ENCODE measurements around the gene HLF.

HLF gene

GRCh38 chr17:55249861-55250260, 14.9 kb upstream of the HLF start:
- DNase-seq (ENCODE audit: insufficient read length, low spot score) (no peak), FAIRE-seq (no peak)

GRCh38 chr17:55254375-55254774, 10.4 kb upstream of the HLF start:
- DNase-seq (ENCODE audit: insufficient read length, low spot score) (no peak), FAIRE-seq (no peak)

GRCh38 chr17:55258578-55259135, 6.1 kb upstream of the HLF start:
- no peak for DNase-seq (ENCODE audit: insufficient read length, low spot score)
- FAIRE-seq, result no peak

- no peak for DNase-seq (ENCODE audit: insufficient read length, low spot score)
- FAIRE-seq, result no peak
Measured at GRCh38 chr17:55259684-55260111, 5.1 kb upstream of the HLF start.

- no peak for DNase-seq (ENCODE audit: insufficient read length, low spot score)
- no peak for FAIRE-seq
Measured at GRCh38 chr17:55261311-55261710, 3.4 kb upstream of the HLF start.

GRCh38 chr17:55263569-55264277, 1.0 kb upstream of the HLF start:
- FAIRE-seq (no peak), DNase-seq (ENCODE audit: insufficient read length, low spot score) (no peak)

- no peak for DNase-seq (ENCODE audit: insufficient read length, low spot score)
- peak; percentile 52 for FAIRE-seq
Measured at GRCh38 chr17:55264278-55264644, 499 bp upstream of the HLF start.

- DNase-seq (ENCODE audit: insufficient read length, low spot score) (no peak), FAIRE-seq (no peak)
Measured at GRCh38 chr17:55265311-55266021, 706 bp downstream of the HLF start.

GRCh38 chr17:55266051-55266957, 1.5 kb downstream of the HLF start:
- FAIRE-seq (peak; percentile 18), DNase-seq (ENCODE audit: insufficient read length, low spot score) (no peak)

GRCh38 chr17:55266958-55267688, 2.4 kb downstream of the HLF start:
- DNase-seq (ENCODE audit: insufficient read length, low spot score), result no peak
- FAIRE-seq, result no peak

GRCh38 chr17:55267777-55268648, 3.3 kb downstream of the HLF start:
- FAIRE-seq (no peak), DNase-seq (ENCODE audit: insufficient read length, low spot score) (no peak)

- FAIRE-seq (no peak), DNase-seq (ENCODE audit: insufficient read length, low spot score) (no peak)
Measured at GRCh38 chr17:55268649-55269480, 4.1 kb downstream of the HLF start.

GRCh38 chr17:55269894-55270293, 5.1 kb downstream of the HLF start:
- FAIRE-seq, result no peak
- no peak for DNase-seq (ENCODE audit: insufficient read length, low spot score)

GRCh38 chr17:55271223-55271571, 6.4 kb downstream of the HLF start:
- DNase-seq (ENCODE audit: insufficient read length, low spot score) (no peak), FAIRE-seq (no peak)

- DNase-seq (ENCODE audit: insufficient read length, low spot score) (no peak), FAIRE-seq (no peak)
Measured at GRCh38 chr17:55271958-55272710, 7.4 kb downstream of the HLF start.

- DNase-seq (ENCODE audit: insufficient read length, low spot score) (no peak), FAIRE-seq (no peak)
Measured at GRCh38 chr17:55272711-55273578, 8.2 kb downstream of the HLF start.
